NT2/D1 (cell line): ENCODE results near the gene OR5J2.
"Not testable (repeated sequence)": the region's sequence is repeated elsewhere in the genome, so short reads cannot be mapped to it uniquely, and the experiment has no call there.

Experiments
- DNase-seq: peaks from one replicate; pipeline ENCODE4 v3.0.0-alpha.2; 2011; ENCODE audit warnings: low read depth, low spot score
- H3K27me3 ChIP-seq: 2 replicates; pipeline ENCODE4 v1.6.0; 2011; ENCODE audit warnings: mild to moderate bottlenecking; ENCODE audit not compliant: insufficient read length, insufficient read depth
- H3K36me3 ChIP-seq: 2 replicates; pipeline ENCODE4 v1.6.1; 2011; ENCODE audit warnings: mild to moderate bottlenecking, low read length, mixed read lengths; ENCODE audit not compliant: insufficient read depth, insufficient read length
- H3K4me1 ChIP-seq: 2 replicates; pipeline ENCODE4 v1.5.1; 2011; ENCODE audit not compliant: insufficient read depth, insufficient read length
- H3K4me3 ChIP-seq: 2 replicates; pipeline ENCODE4 v1.5.1; 2011; ENCODE audit warnings: low read depth; ENCODE audit not compliant: insufficient read length
- H3K9ac ChIP-seq: 2 replicates; pipeline ENCODE4 v1.6.0; 2011; ENCODE audit warnings: low read depth; ENCODE audit not compliant: insufficient read length
- H3K9me3 ChIP-seq: 2 replicates; pipeline ENCODE4 v1.5.1; 2011; ENCODE audit warnings: mild to moderate bottlenecking, low read length; ENCODE audit not compliant: insufficient read depth
- SUZ12 ChIP-seq: IDR thresholded peaks from 2 replicates; pipeline ENCODE4 v1.6.1; 2011; ENCODE audit not compliant: insufficient read length, insufficient read depth; ENCODE audit errors: extremely low read depth
- YY1 ChIP-seq: IDR thresholded peaks from 2 replicates; pipeline ENCODE4 v1.6.1; 2011; ENCODE audit not compliant: insufficient read length, insufficient read depth
- ZNF274 ChIP-seq: IDR thresholded peaks from 2 replicates; pipeline ENCODE4 v1.6.1; 2011; ENCODE audit warnings: mild to moderate bottlenecking, low read depth, low read length

The OR5J2 gene

DNA sequence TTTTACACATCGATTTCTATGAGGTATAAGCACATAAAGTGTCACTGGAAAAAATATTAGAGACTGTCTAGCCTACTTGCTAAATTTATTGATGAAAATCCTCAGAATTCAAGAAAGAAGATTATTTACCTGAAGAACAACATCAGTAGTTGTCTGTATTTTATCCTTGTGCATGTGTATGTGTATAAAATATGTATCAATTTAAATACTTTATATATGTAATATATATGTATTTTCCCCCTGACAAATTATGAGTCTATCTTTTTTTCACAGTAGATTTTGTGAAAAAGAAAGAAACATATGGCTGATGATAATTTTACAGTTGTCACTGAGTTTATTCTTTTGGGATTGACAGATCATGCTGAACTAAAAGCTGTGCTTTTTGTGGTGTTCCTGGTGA is at the start of gene OR5J2:
OR5J2 (plus strand) TSS at position 301 of the 400 bp plus-strand sequence; CDS start at position 301, 0 bp downstream.
- H3K4me1 ChIP-seq: no peaks in the 10 kb centered on the region
- TF ChIP-seq YY1 (no peak), SUZ12 (no peak), ZNF274 (no peak)
- H3K27me3 ChIP-seq: no peaks in the 10 kb centered on the region
- peaks cover 11% of the 10 kb centered on the region; the same call in 1 of the 2 replicates for H3K9me3 ChIP-seq
- no peak within 1 kb of the TSS for H3K9ac ChIP-seq
- H3K36me3 ChIP-seq: no peaks in the 10 kb centered on the region
- no peak within 1 kb of the TSS for H3K4me3 ChIP-seq
- DNase-seq: no peak

DNA sequence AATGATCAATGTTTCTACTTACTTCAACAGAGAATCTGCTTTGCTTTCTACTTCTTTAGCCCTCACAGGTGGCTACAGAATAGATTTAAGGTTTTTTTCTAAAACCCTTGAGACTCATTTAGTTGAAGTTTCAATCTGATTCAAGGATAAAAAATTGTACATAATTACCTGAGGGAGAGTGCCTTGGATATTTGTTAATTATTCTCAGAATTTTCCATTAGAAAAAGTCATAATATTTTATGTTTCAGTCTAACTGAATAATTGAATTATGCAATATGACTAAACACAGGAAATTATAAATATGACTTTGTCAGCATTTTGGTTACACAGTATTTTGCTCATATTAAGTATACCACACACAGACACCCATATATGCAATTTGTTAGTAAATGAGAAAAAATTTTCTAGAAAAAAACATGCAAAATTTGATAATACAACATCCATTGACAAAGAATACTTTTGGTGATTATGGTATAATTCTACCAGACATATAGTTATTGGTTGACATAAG is 36.2 kb upstream of the OR5J2 start, which contains the start of gene OR8J3:
OR8J3 (minus strand) TSS at position 51 of the 511 bp plus-strand sequence. CDS start 2,483 bp downstream, outside the sequence.
- H3K9ac ChIP-seq: no peak within 1 kb of the TSS
- no peak for DNase-seq
- no peak within 1 kb of the TSS for H3K4me3 ChIP-seq
- no peak for TF ChIP-seq ZNF274
- no peaks in the 10 kb centered on the region for H3K27me3 ChIP-seq
- no peaks in the 10 kb centered on the region; the same call in 1 of the 2 replicates for H3K9me3 ChIP-seq
- no peaks in the 10 kb centered on the region for H3K4me1 ChIP-seq
- H3K36me3 ChIP-seq: no peaks in the 10 kb centered on the region

GRCh38 chr11:56143681-56144080 is 32.7 kb upstream of the OR5J2 start:
- DNase-seq, H3K9me3 ChIP-seq, H3K27me3 ChIP-seq, H3K4me3 ChIP-seq, H3K36me3 ChIP-seq, H3K9ac ChIP-seq, H3K4me1 ChIP-seq: not testable (repeated sequence)

DNA sequence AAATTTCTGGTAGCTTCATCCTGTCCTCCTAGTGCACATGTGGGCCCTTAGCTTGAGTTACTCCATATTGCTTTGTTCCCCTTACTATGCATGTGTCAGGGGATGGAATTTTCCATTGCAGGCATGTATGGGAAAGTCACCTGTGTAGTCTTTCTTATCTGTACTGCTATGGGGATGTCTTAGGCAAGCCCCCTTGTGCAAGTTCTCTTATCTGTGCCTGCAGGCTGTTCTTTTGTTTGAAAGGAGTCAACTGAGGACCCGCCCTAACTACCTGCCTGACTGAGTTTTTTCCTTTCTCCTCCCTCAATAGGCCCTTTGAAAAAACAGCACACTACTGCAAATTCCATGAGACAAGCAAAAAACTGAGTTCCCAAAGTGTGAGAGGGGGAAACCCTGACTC is 25.0 kb upstream of the OR5J2 start:
- no peak overlapping the region for H3K9ac ChIP-seq
- no peaks in the 10 kb centered on the region for H3K27me3 ChIP-seq
- no peak overlapping the region for H3K4me3 ChIP-seq
- no peaks in the 10 kb centered on the region for H3K36me3 ChIP-seq
- no peaks in the 10 kb centered on the region for H3K4me1 ChIP-seq
- no peak for TF ChIP-seq SUZ12
- no peak for TF ChIP-seq ZNF274
- no peak for TF ChIP-seq YY1
- H3K9me3 ChIP-seq: peaks cover 14% of the 10 kb centered on the region
- DNase-seq: no peak

- Histone ChIP-seq H3K36me3 (no peaks in the 10 kb centered on the region), H3K9me3 (peaks cover 14% of the 10 kb centered on the region), H3K9ac (no peak overlapping the region), H3K4me1 (no peaks in the 10 kb centered on the region), H3K27me3 (no peaks in the 10 kb centered on the region), H3K4me3 (no peak overlapping the region)
- TF ChIP-seq ZNF274: no peak
- no peak for TF ChIP-seq SUZ12
- TF ChIP-seq YY1: no peak
- DNase-seq: no peak
Observed at GRCh38 chr11:56152333-56152732, 24.1 kb upstream of the OR5J2 start.

- Histone ChIP-seq H3K9ac (no peak within 1 kb of the TSS), H3K27me3 (no peaks in the 10 kb centered on the region), H3K4me1 (no peaks in the 10 kb centered on the region), H3K9me3 (no peaks in the 10 kb centered on the region), H3K36me3 (no peaks in the 10 kb centered on the region), H3K4me3 (no peak within 1 kb of the TSS)
- no peak for DNase-seq
- TF ChIP-seq ZNF274 (no peak), SUZ12 (no peak), YY1 (no peak)
Observed at GRCh38 chr11:56160217-56160616, 16.2 kb upstream of the OR5J2 start, which contains the start of gene OR8K5. Gene OR8K5 (minus strand): TSS chr11:56160317. CDS start chr11:56160317, 0 bp downstream.

- H3K9me3 ChIP-seq: no peaks in the 10 kb centered on the region
- no peaks in the 10 kb centered on the region for H3K36me3 ChIP-seq
- H3K4me3 ChIP-seq: no peak overlapping the region
- DNase-seq: no peak
- no peaks in the 10 kb centered on the region for H3K4me1 ChIP-seq
- no peak overlapping the region for H3K9ac ChIP-seq
- H3K27me3 ChIP-seq: no peaks in the 10 kb centered on the region
- TF ChIP-seq ZNF274: no peak
- TF ChIP-seq SUZ12: no peak
- TF ChIP-seq YY1: no peak
Observed at GRCh38 chr11:56163804-56164203, 12.6 kb upstream of the OR5J2 start.

- no peak for TF ChIP-seq SUZ12
- no peak for TF ChIP-seq ZNF274
- TF ChIP-seq YY1: no peak
- Histone ChIP-seq H3K4me1 (no peaks in the 10 kb centered on the region), H3K9ac (no peak overlapping the region), H3K4me3 (no peak overlapping the region), H3K36me3 (no peaks in the 10 kb centered on the region), H3K9me3 (no peaks in the 10 kb centered on the region), H3K27me3 (no peaks in the 10 kb centered on the region)
- no peak for DNase-seq
Observed at GRCh38 chr11:56172256-56172830, 4.1 kb upstream of the OR5J2 start.
